Stimulated activated CD4-positive, alpha-beta T cell treated with anti-CD3 and anti-CD28 coated beads, Interleukin-2, amount 100 ng/mL, for 48 hours (primary cell): ENCODE data around the gene CFTR.

Source experiments
- DNase-seq, 2 donors: peaks; one replicate each; pipeline ENCODE4 v3.0.0-alpha.2; 2020

Gene CFTR

DNA sequence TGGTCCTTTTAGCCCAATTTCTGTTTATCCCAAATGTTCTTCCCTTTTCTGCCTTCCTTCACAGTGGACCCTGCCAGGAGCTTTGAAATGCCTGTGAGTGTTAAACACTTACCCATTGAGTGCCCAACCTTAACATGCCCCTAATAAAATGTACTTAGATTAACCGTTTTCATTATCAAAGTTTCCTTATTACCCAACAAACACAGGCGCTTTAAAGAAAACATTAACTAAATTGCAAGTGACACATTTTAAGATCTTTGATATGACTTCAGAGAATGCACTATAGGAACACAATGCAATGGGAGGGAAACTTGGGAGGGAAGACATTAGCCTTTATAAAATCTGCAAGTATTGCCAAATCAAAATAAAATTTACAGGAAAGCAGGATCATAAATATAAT is 177.0 kb downstream of the CFTR start:
- DNase-seq, result no peak

DNA sequence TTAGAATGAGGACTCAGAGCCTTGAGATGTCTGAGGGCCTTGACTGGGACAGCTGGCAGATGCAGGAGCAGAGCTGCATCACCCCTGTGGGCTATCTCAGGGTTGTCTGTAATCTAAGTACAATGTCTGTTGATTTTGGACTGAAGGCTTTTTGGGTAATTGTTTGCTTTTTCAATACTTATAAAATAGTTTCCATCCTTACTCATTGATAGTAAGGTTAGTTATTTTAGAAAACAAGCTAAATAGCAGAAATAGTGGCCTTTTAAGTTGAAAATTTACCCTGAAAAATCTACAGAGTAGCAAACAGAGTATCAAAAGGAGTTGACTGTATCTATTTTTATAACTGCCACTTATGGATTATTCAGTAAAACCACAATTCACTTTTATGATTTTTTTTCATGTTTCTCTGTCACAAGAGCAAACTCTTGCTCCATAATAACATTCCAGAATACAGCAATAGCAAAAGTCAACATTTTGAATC is 179.7 kb downstream of the CFTR start:
- DNase-seq, result no peak

DNA sequence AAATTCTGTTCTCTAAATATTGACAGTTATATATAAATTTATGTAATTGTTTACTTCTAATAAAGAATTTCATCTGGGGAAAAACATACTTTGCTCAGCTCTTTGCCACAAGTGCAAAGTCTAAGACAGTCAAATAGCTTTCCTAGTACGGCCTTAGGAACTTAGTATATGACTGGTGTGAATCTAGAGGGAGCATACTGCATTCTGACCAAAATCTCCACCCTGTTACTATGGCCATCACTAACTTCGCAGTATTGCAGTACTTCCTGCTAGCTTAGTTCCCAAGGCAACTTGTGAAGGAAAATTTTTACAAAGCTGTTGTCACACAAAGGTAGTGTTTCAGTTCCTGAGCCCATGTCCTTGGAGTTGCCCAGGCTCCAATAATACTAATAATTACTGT is 181.5 kb downstream of the CFTR start:
- DNase-seq, result no peak

DNA sequence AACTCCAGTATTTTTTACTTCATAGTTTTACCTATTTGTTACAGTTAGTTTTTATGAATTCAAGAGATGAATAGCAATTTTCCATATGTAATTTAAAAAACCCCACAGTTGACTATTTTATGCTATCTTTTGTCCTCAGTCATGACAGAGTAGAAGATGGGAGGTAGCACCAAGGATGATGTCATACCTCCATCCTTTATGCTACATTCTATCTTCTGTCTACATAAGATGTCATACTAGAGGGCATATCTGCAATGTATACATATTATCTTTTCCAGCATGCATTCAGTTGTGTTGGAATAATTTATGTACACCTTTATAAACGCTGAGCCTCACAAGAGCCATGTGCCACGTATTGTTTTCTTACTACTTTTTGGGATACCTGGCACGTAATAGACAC is 184.2 kb downstream of the CFTR start:
- no peak for DNase-seq

DNA sequence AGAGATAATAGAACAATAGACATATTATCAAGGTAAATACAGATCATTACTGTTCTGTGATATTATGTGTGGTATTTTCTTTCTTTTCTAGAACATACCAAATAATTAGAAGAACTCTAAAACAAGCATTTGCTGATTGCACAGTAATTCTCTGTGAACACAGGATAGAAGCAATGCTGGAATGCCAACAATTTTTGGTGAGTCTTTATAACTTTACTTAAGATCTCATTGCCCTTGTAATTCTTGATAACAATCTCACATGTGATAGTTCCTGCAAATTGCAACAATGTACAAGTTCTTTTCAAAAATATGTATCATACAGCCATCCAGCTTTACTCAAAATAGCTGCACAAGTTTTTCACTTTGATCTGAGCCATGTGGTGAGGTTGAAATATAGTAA is 185.5 kb downstream of the CFTR start:
- no peak for DNase-seq

DNA sequence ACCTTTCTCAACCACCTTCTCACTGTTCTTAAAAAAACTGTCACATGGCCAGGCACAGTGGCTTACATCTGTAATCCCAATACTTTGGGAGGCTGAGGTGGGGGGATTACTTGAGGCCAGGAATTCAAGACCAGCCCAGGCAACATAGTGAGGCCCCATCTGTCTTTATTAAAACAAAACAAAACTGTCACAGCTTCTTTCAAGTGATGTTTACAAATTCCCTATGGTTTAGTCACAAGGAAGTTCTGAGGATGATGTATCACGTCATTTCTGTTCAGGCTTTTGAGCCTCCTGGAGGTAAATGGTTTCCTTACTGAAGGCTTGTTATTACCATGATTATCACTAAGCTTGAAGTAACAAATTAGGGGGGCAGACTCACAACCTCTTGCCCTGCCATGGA is 186.2 kb downstream of the CFTR start:
- DNase-seq, result no peak

DNA sequence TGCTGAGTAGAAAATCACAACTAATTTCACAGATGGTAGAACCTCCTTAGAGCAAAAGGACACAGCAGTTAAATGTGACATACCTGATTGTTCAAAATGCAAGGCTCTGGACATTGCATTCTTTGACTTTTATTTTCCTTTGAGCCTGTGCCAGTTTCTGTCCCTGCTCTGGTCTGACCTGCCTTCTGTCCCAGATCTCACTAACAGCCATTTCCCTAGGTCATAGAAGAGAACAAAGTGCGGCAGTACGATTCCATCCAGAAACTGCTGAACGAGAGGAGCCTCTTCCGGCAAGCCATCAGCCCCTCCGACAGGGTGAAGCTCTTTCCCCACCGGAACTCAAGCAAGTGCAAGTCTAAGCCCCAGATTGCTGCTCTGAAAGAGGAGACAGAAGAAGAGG is 186.9 kb downstream of the CFTR start:
- no peak for DNase-seq

DNA sequence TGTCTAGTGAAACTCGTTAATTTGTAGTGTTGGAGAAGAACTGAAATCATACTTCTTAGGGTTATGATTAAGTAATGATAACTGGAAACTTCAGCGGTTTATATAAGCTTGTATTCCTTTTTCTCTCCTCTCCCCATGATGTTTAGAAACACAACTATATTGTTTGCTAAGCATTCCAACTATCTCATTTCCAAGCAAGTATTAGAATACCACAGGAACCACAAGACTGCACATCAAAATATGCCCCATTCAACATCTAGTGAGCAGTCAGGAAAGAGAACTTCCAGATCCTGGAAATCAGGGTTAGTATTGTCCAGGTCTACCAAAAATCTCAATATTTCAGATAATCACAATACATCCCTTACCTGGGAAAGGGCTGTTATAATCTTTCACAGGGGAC is 187.6 kb downstream of the CFTR start:
- DNase-seq, result no peak

DNA sequence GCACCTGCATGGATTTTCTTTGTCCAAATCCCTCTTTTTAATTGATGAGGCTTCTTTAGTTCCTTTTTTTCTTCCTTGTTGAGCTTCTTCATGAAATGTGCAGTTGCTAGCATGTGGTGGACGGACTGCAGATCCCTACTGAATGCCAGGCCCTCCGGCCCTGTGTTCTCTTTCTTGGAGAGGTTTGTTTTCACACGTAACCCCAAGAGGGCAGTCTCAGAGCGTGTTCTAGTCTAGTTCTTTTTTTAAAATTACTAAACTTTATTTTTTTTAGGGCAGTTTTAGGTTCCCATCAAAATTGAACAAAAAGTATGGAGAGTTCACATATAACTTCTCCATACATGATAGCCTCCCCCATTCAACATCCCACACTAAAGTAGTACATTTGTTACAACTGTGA is 190.0 kb downstream of the CFTR start:
- DNase-seq, result no peak

DNA sequence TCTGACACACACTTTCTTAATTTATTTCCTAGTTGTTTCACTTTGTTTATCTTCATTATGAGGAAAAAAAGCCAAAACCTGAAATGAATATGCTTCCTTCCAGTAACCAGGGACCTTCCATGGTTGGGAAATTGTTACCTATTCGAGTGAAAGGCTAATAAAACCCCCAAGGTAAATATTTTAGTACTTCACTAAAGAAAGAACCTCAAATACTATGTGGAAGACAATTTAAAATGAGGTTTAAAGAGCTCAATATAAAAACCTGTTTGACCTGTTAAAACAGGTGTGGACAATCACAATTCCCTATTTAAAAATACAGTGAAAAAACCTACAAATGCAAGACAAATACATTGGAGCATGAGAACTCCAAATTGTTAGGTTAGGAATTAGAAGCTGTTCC is 192.6 kb downstream of the CFTR start:
- DNase-seq, result no peak

DNA sequence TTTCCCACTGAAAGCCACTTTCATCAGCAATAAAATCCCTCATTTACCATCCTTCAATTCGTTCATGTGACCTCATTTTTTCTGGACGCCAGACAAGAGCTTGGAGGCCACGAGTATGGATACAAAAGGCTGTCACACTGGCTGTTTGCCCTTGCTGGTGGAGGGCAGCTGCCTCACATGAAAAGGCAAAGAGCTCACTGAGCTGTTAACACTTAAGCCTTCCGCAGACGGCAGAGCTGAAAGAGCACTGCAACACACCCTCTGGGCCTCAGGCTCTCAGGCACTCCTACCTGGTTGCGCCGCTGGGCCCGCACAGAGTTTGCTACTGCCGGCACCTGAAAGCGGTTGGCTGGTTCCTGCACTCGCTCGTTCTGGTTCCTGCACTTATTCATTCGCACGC is 193.5 kb downstream of the CFTR start:
- no peak for DNase-seq

DNA sequence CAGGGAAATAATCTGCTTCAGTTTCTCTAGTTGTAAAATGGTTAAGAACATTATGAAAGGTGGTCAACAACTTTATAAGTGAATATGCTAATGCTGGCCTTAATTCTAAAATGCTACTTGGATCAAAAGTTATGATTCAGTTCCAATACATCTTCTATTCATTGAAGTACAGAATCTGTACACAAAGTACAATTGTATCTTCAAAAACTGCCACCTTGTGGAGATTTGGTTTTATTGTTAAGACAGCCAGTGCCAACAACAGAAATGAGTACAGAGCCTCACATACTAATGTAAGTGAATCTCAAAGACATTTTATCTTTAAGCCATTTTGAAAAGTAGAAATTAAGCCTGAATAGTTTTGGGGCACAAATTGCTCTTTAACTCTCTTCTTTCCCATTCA is 194.0 kb downstream of the CFTR start:
- DNase-seq, result no peak

DNA sequence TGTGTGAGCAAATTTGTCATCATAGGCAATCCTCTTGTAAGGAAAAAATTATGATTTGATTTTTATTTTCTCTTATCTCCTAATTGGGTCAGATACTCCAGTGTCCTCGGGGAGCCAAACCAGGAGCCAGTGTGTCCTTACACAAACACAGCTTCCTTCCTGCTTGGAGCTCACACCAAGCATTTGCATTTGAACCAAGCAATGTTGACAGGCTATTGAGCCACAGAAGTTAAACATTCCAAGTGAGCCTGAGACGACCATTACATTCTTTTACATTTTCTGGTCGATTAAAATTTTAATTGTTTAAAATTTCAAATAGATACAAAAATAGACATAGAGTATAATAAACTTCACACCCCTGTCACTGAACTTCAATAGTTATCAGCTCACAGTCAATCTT is 194.8 kb downstream of the CFTR start:
- no peak for DNase-seq

DNA sequence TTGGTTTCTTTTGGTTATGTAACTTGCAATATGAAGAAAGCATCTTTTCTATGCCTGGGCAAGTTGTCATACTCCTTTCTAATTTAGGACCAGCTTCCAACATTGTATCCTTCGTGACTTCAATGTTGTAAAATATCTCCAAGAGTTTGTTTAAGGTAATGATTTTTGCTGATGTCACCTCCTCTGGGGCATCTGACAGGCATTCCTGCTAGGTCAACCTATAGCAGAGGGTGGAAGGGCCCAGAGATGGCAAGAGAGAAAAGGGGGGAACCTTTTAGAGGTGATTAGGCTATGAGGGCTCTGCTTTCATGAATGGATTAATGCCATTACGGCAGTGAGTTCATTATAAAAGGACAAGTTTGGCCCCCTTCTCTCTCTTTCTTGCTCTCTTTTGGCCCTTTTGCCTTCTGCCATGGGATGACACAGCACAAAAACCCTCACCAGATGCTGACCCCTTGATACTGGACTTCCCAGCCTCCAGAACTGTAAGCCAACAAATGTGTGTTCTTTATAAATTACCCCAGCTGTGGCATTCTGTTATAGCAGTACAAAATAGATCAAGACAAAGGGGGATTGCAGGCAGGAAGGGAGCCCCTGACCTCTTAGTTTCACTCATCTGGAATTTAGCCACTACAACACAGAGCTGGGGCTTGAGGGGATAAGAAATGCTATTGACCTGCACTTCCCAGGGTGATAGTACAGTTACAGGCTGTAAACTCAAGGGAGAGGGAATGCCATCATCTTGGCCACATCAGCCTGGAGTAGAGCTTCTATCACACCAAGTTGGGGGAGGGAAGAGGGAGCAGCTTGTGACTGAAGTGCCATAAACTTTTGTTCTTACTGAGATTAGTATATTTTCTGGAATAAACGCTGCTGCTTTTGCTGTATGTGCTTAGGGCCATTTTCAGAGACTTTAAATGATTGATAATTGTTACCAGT is 195.9 kb downstream of the CFTR start:
- DNase-seq, result no peak

DNA sequence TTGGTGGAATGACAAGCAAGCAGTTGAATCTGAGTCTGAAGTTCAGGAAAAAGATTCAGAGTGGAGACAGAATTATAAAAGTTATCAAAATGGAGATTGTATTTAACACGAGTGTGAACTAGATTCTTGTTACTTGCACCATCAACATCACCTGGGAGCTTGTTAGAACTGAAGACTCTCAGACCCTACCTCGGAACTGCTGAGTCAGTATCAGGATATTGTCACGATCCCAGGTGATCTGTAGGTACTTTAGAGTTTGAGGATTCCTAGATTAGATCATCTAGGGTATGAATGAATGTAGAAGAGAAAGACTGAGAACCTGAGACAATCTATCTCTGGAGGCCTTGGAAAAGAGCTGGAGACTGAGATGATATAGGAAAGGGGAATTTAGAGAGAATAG is 199.3 kb downstream of the CFTR start:
- no peak for DNase-seq

DNA sequence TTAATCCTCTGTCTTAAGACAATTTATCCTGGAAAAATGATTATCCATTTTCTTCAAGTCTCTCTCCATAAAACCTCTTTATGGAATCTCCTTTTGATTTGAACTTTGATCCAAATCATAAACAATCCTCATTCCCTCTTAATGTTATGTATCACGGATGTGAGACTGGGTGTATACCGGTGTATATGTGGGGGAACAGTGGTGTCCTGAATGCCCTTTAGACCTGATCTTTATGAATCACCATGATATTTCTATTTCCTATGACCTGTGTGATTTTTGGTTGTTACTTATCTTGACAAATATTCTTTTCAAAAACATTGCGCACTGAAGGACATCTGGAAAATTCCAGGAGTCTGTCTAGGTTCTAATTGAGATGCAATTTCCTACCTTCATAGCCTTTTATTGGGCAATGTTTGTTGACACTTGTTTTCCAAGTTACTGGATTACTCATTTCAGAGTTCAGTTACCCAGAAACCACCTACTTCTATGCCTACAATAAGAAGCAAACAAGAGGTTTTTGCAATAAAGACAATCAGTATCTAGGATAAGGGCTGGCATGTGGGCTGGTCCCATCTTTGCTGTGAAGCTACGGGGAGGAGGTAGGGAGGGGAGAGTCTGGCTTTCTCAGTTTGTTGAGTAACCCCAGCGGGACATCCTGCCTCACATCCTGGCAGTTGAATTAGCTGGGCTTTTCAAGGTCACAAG is 203.0 kb downstream of the CFTR start:
- DNase-seq, result no peak

DNA sequence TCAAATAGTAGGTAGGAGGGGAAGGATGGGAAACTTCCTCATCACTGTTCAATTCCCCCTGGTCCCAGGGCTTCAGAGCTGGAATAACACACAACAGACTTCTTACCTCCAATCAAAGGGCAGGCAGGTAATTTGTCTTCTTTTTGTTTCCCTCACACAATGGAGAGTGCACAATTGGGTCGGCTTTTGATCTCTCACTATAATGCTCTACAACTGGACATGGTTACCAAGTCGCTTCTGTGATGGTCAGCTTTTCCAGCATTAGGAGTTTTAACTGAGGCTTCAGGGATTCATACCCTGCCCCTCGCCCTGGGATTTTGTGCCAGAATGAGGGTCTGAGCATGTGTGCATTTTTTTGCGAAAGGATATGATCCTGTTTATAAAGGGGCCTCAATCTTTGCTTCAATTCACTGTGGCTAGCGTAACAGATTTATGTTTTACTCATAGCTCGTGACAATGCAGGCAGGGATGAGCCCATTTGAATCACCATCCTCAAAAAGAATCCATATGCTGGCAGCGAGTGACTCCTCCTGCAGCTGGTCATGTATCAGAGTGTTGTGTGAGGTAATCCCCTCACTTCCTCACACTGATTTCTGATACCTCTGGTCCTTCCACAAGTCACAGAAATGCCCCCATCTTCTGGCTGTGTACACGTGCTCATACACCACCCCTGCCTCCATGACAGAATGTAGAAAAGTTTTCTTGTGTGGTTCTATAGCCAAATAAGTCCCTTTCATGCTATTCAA is 203.8 kb downstream of the CFTR start:
- DNase-seq, result no peak

DNA sequence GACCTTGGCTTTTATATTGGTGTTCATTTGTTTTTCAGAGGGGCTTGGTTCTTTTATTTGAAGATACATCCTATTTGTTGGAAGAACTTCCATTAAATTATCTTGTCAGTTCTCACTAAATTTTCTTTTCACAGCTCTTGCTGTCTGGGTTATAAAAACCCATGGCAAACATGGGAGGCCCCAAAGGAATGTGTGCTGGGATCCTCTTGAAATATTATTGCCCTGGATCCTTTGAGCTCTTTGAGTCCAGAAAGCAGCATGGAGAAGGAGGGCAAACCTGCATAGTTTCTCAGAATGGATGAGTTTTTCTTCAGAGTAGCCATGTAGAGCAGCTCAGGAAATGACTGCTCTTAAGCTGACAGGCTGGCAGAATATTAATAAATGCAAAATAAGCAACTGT is 206.0 kb downstream of the CFTR start:
- no peak for DNase-seq

DNA sequence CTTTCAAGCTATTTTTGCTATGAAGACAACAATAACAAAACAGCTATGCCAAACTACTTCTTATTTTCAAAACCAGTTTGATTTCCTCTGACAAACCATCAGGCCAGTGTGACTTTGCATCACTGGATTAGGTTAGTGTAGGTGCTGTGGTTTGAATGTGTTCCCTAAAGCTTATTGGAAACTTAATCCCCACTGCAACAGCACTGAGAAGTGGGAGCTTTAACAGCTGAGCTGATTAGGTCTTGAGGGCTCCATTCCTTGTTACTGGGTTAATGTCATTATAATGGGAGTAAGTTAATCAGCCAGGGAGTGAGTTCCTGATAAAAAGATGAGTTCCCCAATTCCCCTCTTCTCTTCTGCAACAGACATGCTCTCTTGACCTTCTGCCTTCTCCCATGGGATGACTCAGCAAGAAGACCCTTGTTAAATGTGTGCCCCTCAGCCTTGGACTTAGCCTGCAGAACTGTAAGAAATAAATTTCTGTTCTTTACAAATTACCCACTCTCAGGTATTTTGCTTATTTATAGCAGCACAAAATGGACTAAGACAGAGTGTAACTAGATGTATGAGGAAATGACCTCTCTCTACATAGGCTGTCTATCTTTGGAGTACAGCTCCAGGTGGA is 206.6 kb downstream of the CFTR start:
- no peak for DNase-seq

DNA sequence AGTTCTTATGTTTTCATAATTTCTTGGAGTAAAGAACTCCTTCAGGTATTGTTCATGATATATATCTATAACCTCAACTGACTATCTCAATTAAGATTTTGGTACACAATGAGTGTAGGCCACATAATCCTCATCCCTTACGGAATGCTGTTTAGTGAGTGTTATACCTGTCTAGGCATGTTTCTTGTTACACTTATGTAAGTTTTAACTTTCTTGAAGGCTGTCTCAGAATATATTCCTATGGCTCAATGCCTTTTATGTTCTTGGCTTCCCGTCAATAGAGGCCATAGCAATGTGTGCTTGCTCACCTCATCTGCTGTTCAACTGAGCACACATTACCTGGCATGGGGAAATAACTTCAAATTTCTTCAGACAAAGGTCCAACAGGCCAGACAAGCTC is 208.3 kb downstream of the CFTR start:
- no peak for DNase-seq

DNA sequence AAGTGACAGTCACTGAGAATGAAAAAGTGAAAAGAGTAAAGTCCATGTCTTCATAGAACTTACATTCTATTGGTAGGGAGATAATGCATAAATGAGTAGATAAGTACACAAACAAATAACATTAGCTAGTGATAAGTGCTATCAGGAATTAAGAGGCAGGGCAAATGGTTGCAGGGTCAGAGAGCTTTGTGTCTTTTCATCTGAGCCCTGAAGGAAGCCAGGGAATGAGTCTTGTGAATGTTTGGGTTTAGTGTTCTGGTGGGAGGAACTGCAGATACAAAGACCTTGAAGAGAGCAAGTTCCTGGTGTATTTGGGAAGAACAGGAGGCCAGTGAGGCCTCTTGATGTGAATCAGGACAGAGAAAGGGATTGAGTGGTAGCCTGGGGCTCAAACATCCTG is 209.6 kb downstream of the CFTR start:
- DNase-seq, result no peak

DNA sequence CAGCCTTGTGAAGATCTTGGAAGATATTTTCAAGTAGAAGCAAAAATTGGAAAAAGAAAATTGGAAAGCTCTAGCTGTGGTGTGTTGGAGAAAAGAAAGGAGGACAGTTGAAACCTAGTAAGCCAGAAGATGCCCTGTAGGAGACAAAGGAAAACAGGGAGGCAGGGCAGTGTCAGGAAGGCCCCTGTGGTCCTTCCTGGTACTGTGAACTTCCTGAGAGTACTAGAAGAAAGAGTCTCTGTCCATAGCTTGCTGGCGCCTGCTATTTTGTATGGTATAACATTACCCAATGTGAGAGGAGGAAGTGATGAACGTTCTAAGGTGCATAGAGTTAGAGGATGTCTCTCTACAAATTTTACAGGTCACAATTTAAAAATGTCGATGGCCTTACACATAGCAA is 210.3 kb downstream of the CFTR start:
- DNase-seq, result no peak

DNA sequence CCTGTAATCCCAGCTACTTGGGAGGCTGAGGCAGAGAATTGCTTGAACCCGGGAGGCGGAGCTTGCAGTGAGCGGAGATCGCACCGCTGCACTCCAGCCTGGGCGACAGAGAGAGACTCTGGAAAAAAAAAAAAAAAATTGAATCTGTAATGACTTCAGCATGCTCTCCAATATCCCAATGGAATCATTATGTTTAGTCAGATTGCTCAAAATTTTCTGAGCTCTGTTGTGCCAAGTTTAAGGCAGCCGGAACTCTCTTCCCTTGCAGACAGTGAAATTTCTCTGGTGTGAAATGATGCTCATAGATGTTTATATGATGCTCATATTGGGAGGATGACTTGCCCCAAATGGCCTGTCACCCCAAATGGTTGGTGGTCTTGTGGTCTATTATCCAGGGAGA is 212.5 kb downstream of the CFTR start:
- no peak for DNase-seq
